ENCODE measurements around the gene EPHB1. TPM values are rescaled to one million over a fixed set of nuclear protein-coding genes. Genes with fewer than 3 reads are reported as not detected.

The EPHB1 gene
- total RNA-seq, 4 donors from 2014 or later: 1.00 to 8.9 (median 4.5) TPM

GRCh38 chr3:134894533-134894932 is 99.5 kb downstream of the EPHB1 start:
- intact Hi-C loops (cut with DNase I; ENCODE audit: low total_unique reads): loop anchor here (10.0 kb wide), 1 partner anchor 100 kb away; the partner anchor contains the start of gene EPHB1
- TF ChIP-seq CTCF (IDR thresholded peaks at IDR 0.05 in 4 of 5, conservative IDR thresholded peaks at IDR 0.05 in 1 of 5) (no peak), POLR2A (IDR thresholded peaks at IDR 0.05) (no peak)

GRCh38 chr3:134895181-134895580 is 100.1 kb downstream of the EPHB1 start:
- Histone ChIP-seq H3K9me3 (no peaks in the 10 kb centered on the region), H3K36me3 (no peaks in the 10 kb centered on the region), H3K4me3 (no peak overlapping the region), H3K4me1 (peaks cover 2 to 3% of the 10 kb centered on the region in 2 donors), H3K27ac (no peak overlapping the region), H3K27me3 (no peaks in the 10 kb centered on the region)
- no peak for TF ChIP-seq POLR2A (IDR thresholded peaks at IDR 0.05)
- DNase-seq (no peak), ATAC-seq (no peak)
- intact Hi-C loops (cut with DNase I; ENCODE audit: low total_unique reads) (loop anchor here (10.0 kb wide), 1 partner anchor 100 kb away; the partner anchor contains the start of gene EPHB1), in situ Hi-C loops (cut with MboI; ENCODE audit: low sequenced_read_pairs in 4 of 4) (no loop called here)

More at GRCh38 chr3:134894533-134894932, 99.5 kb downstream of the EPHB1 start:
- no peaks in the 10 kb centered on the region for H3K9me3 ChIP-seq
- no peak for DNase-seq
- H3K4me3 ChIP-seq: no peak overlapping the region
- ATAC-seq: no peak
- H3K27ac ChIP-seq: no peak overlapping the region
- H3K27me3 ChIP-seq: no peaks in the 10 kb centered on the region
- no peaks in the 10 kb centered on the region for H3K36me3 ChIP-seq
- H3K4me1 ChIP-seq: peaks cover 4 to 6% of the 10 kb centered on the region in 2 donors
- in situ Hi-C loops (cut with MboI; ENCODE audit: low sequenced_read_pairs in 4 of 4): no loop called here

GRCh38 chr3:134896141-134896540 is 101.1 kb downstream of the EPHB1 start:
- Histone ChIP-seq H3K9me3 (no peaks in the 10 kb centered on the region), H3K4me1 (no peaks in the 10 kb centered on the region), H3K4me3 (no peak overlapping the region), H3K27me3 (no peaks in the 10 kb centered on the region), H3K36me3 (no peaks in the 10 kb centered on the region), H3K27ac (no peak overlapping the region)
- ATAC-seq (no peak), DNase-seq (no peak)
- TF ChIP-seq POLR2A (IDR thresholded peaks at IDR 0.05) (no peak), CTCF (IDR thresholded peaks at IDR 0.05 in 4 of 5, conservative IDR thresholded peaks at IDR 0.05 in 1 of 5) (no peak)
- intact Hi-C loops (cut with DNase I; ENCODE audit: low total_unique reads): loop anchor here (10.0 kb wide), 1 partner anchor 101 kb away; the partner anchor contains the start of gene EPHB1
- in situ Hi-C loops (cut with MboI; ENCODE audit: low sequenced_read_pairs in 4 of 4): no loop called here

- in situ Hi-C loops (cut with MboI; ENCODE audit: low sequenced_read_pairs in 4 of 4): no loop called here
- H3K4me1 ChIP-seq: no peaks in the 10 kb centered on the region
- H3K4me3 ChIP-seq: no peak overlapping the region
- no peaks in the 10 kb centered on the region for H3K27me3 ChIP-seq
- ATAC-seq (no peak), DNase-seq (no peak)
- no peak overlapping the region for H3K27ac ChIP-seq
- TF ChIP-seq CTCF (IDR thresholded peaks at IDR 0.05 in 4 of 5, conservative IDR thresholded peaks at IDR 0.05 in 1 of 5): no peak
- H3K36me3 ChIP-seq: no peaks in the 10 kb centered on the region
- no peaks in the 10 kb centered on the region for H3K9me3 ChIP-seq
- intact Hi-C loops (cut with DNase I; ENCODE audit: low total_unique reads): loop anchor here (10.0 kb wide), 1 partner anchor 102 kb away; the partner anchor contains the start of gene EPHB1
Observed at GRCh38 chr3:134896696-134897095, 101.6 kb downstream of the EPHB1 start.

- TF ChIP-seq CTCF (IDR thresholded peaks at IDR 0.05 in 4 of 5, conservative IDR thresholded peaks at IDR 0.05 in 1 of 5): no peak
- TF ChIP-seq POLR2A (IDR thresholded peaks at IDR 0.05): no peak
- Histone ChIP-seq H3K27ac (no peak overlapping the region), H3K36me3 (no peaks in the 10 kb centered on the region)
Observed at GRCh38 chr3:134897391-134898141, 102.5 kb downstream of the EPHB1 start.

More at GRCh38 chr3:134897391-134898141, 102.5 kb downstream of the EPHB1 start:
- in situ Hi-C loops (cut with MboI; ENCODE audit: low sequenced_read_pairs in 4 of 4): no loop called here
- no peak for DNase-seq
- Histone ChIP-seq H3K27me3 (no peaks in the 10 kb centered on the region), H3K9me3 (no peaks in the 10 kb centered on the region), H3K4me1 (no peaks in the 10 kb centered on the region), H3K4me3 (no peak overlapping the region)
- intact Hi-C loops (cut with DNase I; ENCODE audit: low total_unique reads): loop anchor here (10.0 kb wide), 1 partner anchor 103 kb away; the partner anchor contains the start of gene EPHB1
- ATAC-seq: peak in 1 of 2 donors; percentile 25
